HG02763 (cell line): ENCODE results near the gene CNKSR3.

Source experiments
- ATAC-seq: cut with Tn5 transposase; IDR thresholded peaks from one replicate; pipeline ENCODE4 v1.9.1; 2021; ENCODE audit warnings: mild to moderate bottlenecking, moderate library complexity; ENCODE audit not compliant: unreplicated experiment

Gene CNKSR3

GRCh38 chr6:154428897-154429296 is 81.6 kb downstream of the CNKSR3 start:
- ATAC-seq: no peak

GRCh38 chr6:154427446-154427845 is 83.0 kb downstream of the CNKSR3 start:
- no peak for ATAC-seq

- ATAC-seq: no peak
Measured at GRCh38 chr6:154426997-154427396, 83.5 kb downstream of the CNKSR3 start.

- no peak for ATAC-seq
Measured at GRCh38 chr6:154425034-154425433, 85.5 kb downstream of the CNKSR3 start.

- no peak for ATAC-seq
Measured at GRCh38 chr6:154414021-154414813, 96.3 kb downstream of the CNKSR3 start.

GRCh38 chr6:154412106-154412820 is 98.2 kb downstream of the CNKSR3 start:
- ATAC-seq: no peak

GRCh38 chr6:154411076-154411475 is 99.4 kb downstream of the CNKSR3 start:
- no peak for ATAC-seq

GRCh38 chr6:154410619-154411072 is 99.8 kb downstream of the CNKSR3 start:
- no peak for ATAC-seq

GRCh38 chr6:154408891-154409500 is 101.5 kb downstream of the CNKSR3 start:
- ATAC-seq: no peak

GRCh38 chr6:154407440-154407839 is 103.0 kb downstream of the CNKSR3 start:
- no peak for ATAC-seq

GRCh38 chr6:154406869-154407268 is 103.6 kb downstream of the CNKSR3 start:
- ATAC-seq: no peak

- no peak for ATAC-seq
Measured at GRCh38 chr6:154406301-154406700, 104.2 kb downstream of the CNKSR3 start.

- ATAC-seq: no peak
Measured at GRCh38 chr6:154404791-154405400, 105.6 kb downstream of the CNKSR3 start.

GRCh38 chr6:154403788-154404187 is 106.7 kb downstream of the CNKSR3 start:
- ATAC-seq: no peak

- no peak for ATAC-seq
Measured at GRCh38 chr6:154402081-154402780, 108.3 kb downstream of the CNKSR3 start.

- ATAC-seq: no peak
Measured at GRCh38 chr6:154399097-154399496, 111.4 kb downstream of the CNKSR3 start.

GRCh38 chr6:154397491-154398195 is 112.8 kb downstream of the CNKSR3 start:
- ATAC-seq: no peak

- no peak for ATAC-seq
Measured at GRCh38 chr6:154395878-154396277, 114.6 kb downstream of the CNKSR3 start.

GRCh38 chr6:154395316-154395715 is 115.2 kb downstream of the CNKSR3 start:
- no peak for ATAC-seq

- ATAC-seq: no peak
Measured at GRCh38 chr6:154394571-154394970, 115.9 kb downstream of the CNKSR3 start.
